CD4-positive, alpha-beta T cell (primary cell): ENCODE results near the gene CBR4. TPM values are rescaled to one million over a fixed set of nuclear protein-coding genes. Genes with fewer than 3 reads are reported as not detected.
A peak's percentile ranks its signal among the peaks of the same experiment; 100 is the strongest.

Experiments used
- ATAC-seq: fragments of 200-7000 bp; cut with Tn5 transposase; one replicate; pipeline ENCODE4 v1.10.0; 2022; ENCODE audit warnings: mild to moderate bottlenecking; ENCODE audit not compliant: poor library complexity
- CTCF ChIA-PET: fragments of 350-600 bp; sonication (Branson Sonifier 250); formaldehyde crosslinking; loops from one replicate; lab custom pipeline; 2021; ENCODE audit warnings: antibody characterized with exemption, inconsistent platforms; lab: Charles Lee
- POLR2A ChIA-PET: fragments of 350-600 bp; sonication (Branson Sonifier 250); formaldehyde crosslinking; loops from one replicate; lab custom pipeline; 2021; ENCODE audit warnings: antibody characterized with exemption, inconsistent platforms; lab: Charles Lee
- DNase-seq, 14 experiments: peaks; one replicate each; pipeline ENCODE4 v3.0.0-alpha.2; 2013 to 2020; ENCODE audit warnings: mixed read lengths in 2 of 14
- H3K27ac ChIP-seq, 2 donors: one replicate each; pipeline versions ENCODE4 v1.5.1 to v1.7.0; 2013; ENCODE audit warnings: low read length in 2 of 2, low read depth in 1 of 2, mild to moderate bottlenecking in 1 of 2
- H3K27me3 ChIP-seq, 2 experiments: 1 replicate in 1 of 2; 2 replicates in 1 of 2; pipeline versions ENCODE4 v1.6.1 to v1.7.0; 2013; ENCODE audit warnings: low read length in 2 of 2, control low read depth in 1 of 2, mild to moderate bottlenecking in 1 of 2, moderate library complexity in 1 of 2; ENCODE audit not compliant: insufficient read depth in 2 of 2, control insufficient read depth in 1 of 2
- H3K36me3 ChIP-seq: one replicate; pipeline ENCODE4 v1.6.1; 2013; ENCODE audit warnings: low read length, control low read depth; ENCODE audit not compliant: insufficient read depth
- H3K4me1 ChIP-seq: one replicate; pipeline ENCODE4 v1.6.1; 2013; ENCODE audit warnings: low read length, control low read depth; ENCODE audit not compliant: insufficient read depth
- H3K4me3 ChIP-seq: one replicate; pipeline ENCODE4 v1.5.1; 2013; ENCODE audit warnings: mild to moderate bottlenecking, low read length, moderate library complexity
- H3K9me3 ChIP-seq, 2 experiments: 1 replicate in 1 of 2; 2 replicates in 1 of 2; pipeline versions ENCODE4 v1.6.1 to v1.7.0; 2013; ENCODE audit warnings: low read length in 2 of 2, mild to moderate bottlenecking in 2 of 2, control low read depth in 1 of 2, moderate library complexity in 1 of 2; ENCODE audit not compliant: control insufficient read depth in 1 of 2, insufficient read depth in 1 of 2
- H3K27ac Mint-ChIP-seq: one replicate; pipeline ENCODE4 v1.8.0; 2020; ENCODE audit warnings: mixed read lengths
- H3K27me3 Mint-ChIP-seq: one replicate; pipeline ENCODE4 v1.8.0; 2021; ENCODE audit warnings: mixed read lengths
- H3K36me3 Mint-ChIP-seq: one replicate; pipeline ENCODE4 v1.8.0; 2021; ENCODE audit warnings: low read depth, mixed read lengths
- H3K4me1 Mint-ChIP-seq: one replicate; pipeline ENCODE4 v1.8.0; 2021; ENCODE audit warnings: low read depth, mixed read lengths
- H3K4me3 Mint-ChIP-seq: one replicate; pipeline ENCODE4 v1.8.0; 2020; ENCODE audit warnings: mild to moderate bottlenecking, mixed read lengths
- H3K9me3 Mint-ChIP-seq: one replicate; pipeline ENCODE4 v1.8.0; 2020; ENCODE audit warnings: mixed read lengths
- CTCF ChIP-seq: fragments of 200-600 bp; IDR thresholded peaks from one replicate; pipeline ENCODE4 v1.8.0; 2022; ENCODE audit warnings: antibody characterized with exemption, mild to moderate bottlenecking
- intact Hi-C, 2 experiments: fragments of 100-400 bp; cut with DNase I in 1 of 2; cut with micrococcal nuclease in 1 of 2; formaldehyde crosslinking; loops; one replicate each; pipeline versions ENCODE4 v1.15.1 to v1.9.0; 2023 to 2025; cut with DNase I, micrococcal nuclease
- total RNA-seq, 174 experiments: library from RNA in 2 of 174; stranded (reverse) in 2 of 174; gene quantifications; one replicate each; pipeline ENCODE4 v1.2.3 and lab custom pipeline; 2021 to 2026

Gene CBR4
- total RNA-seq, 2 experiments from 2014 or later = 5.1 to 5.4 TPM

GRCh38 chr4:168945291-168945690, 64.8 kb downstream of the CBR4 start:
- ChIA-PET POLR2A (no interaction called here), CTCF (no interaction called here)
- no peaks in the 10 kb centered on the region for H3K27me3 ChIP-seq
- H3K27ac ChIP-seq = no peak overlapping the region
- no peak overlapping the region for H3K27ac Mint-ChIP-seq
- no peaks in the 10 kb centered on the region for H3K4me1 ChIP-seq
- no peak overlapping the region for H3K4me3 Mint-ChIP-seq
- TF ChIP-seq CTCF = no peak
- no peak overlapping the region for H3K4me3 ChIP-seq
- H3K36me3 Mint-ChIP-seq = peaks cover 8% of the 10 kb centered on the region
- intact Hi-C loops = no loop called here
- no peaks in the 10 kb centered on the region for H3K36me3 ChIP-seq
- ATAC-seq (no peak), DNase-seq (no peak)
- H3K9me3 Mint-ChIP-seq = peaks cover 8% of the 10 kb centered on the region
- no peaks in the 10 kb centered on the region for H3K4me1 Mint-ChIP-seq
- H3K9me3 ChIP-seq = no peaks in the 10 kb centered on the region
- H3K27me3 Mint-ChIP-seq = no peaks in the 10 kb centered on the region

GRCh38 chr4:168942985-168943384, 67.1 kb downstream of the CBR4 start:
- intact Hi-C loops = no loop called here
- peaks cover 14% of the 10 kb centered on the region for H3K9me3 Mint-ChIP-seq
- H3K27ac Mint-ChIP-seq = no peak overlapping the region
- no peaks in the 10 kb centered on the region for H3K4me1 Mint-ChIP-seq
- no peak for ATAC-seq
- no peaks in the 10 kb centered on the region for H3K9me3 ChIP-seq
- ChIA-PET CTCF (no interaction called here), POLR2A (no interaction called here)
- H3K4me3 ChIP-seq = no peak overlapping the region
- peak in 3 of 14 experiments; percentile 8 to 16 (median 11) for DNase-seq
- no peak overlapping the region for H3K27ac ChIP-seq
- H3K4me1 ChIP-seq = no peaks in the 10 kb centered on the region
- H3K4me3 Mint-ChIP-seq = no peak overlapping the region
- no peaks in the 10 kb centered on the region for H3K36me3 ChIP-seq
- H3K27me3 Mint-ChIP-seq = no peaks in the 10 kb centered on the region
- peaks cover 28% of the 10 kb centered on the region for H3K36me3 Mint-ChIP-seq
- peak; percentile 32 for TF ChIP-seq CTCF
- H3K27me3 ChIP-seq = no peaks in the 10 kb centered on the region
